ENCODE data around the gene TTC29. TPM values are rescaled to one million over a fixed set of nuclear protein-coding genes. Genes with fewer than 3 reads are reported as not detected.

The TTC29 gene
- total RNA-seq, 1 experiment from 2014 or later: not detected

DNA sequence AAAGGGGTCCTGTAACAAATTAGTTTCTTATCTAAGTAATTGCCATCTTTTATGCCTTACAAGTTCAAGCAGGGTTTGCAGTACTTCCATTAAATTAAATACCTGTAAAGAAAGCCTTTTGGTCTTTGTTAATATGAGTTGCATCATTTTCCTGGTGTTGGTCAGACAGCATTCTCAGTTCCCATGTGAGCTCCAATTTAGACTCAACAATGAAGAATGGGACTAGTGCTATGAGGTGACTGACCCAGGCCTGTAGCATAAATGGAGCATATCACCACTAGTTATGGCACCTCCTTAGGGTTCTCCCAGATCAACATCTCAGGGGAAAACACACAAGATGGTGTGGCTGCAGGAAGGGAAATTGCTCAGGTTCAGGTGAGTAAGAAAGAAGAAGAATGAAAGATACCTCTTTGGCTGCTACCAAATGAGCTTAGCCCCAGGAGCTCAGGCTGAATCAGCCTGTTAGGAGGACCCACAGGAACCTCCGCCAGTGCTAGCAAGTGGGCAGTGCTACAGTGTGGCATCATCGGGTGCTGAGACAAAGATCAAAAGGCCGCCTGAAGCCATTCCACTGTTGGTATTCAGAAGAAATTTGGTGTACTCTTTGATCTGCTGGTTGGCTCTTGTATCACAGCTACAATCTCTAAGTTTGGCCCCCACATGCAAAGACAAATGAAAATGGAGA lies 1.8 kb downstream of the TTC29 start:
- Histone ChIP-seq H3K36me3 (no peaks in the 10 kb centered on the region), H3K4me1 (replicated peaks) (peaks cover 7% of the 10 kb centered on the region), H3K4me3 (no peak overlapping the region), H3K27ac (no peak overlapping the region), H3K9me3 (replicated peaks) (no peaks in the 10 kb centered on the region), H3K27me3 (replicated peaks) (peaks cover 6% of the 10 kb centered on the region)
- DNase-seq (ENCODE audit: low read depth in 1 of 2, low spot score in 2 of 2): no peak

DNA sequence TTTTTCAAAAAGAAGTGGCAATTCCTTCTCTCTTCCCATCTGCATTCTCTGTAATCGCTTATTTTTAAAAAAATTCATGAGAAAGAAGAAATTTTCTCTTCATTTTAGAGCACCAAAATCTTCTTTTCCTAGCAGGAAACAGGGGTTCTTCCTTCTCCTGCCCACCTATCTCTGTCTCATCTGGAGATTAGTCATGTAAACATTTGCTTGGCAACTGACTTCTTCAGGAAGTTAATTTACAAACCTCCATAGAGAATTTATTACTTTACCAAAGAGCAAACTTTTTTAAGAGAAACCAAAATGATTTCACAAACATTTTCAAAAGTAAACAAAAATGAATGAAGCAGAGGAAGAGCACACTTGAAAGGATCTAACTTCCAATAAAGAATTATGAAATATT lies 13.5 kb downstream of the TTC29 start:
- Histone ChIP-seq H3K4me1 (replicated peaks) (no peaks in the 10 kb centered on the region), H3K27me3 (replicated peaks) (no peaks in the 10 kb centered on the region), H3K27ac (no peak overlapping the region), H3K4me3 (no peak overlapping the region), H3K36me3 (no peaks in the 10 kb centered on the region), H3K9me3 (replicated peaks) (no peaks in the 10 kb centered on the region)
- DNase-seq (ENCODE audit: low read depth in 1 of 2, low spot score in 2 of 2): no peak

DNA sequence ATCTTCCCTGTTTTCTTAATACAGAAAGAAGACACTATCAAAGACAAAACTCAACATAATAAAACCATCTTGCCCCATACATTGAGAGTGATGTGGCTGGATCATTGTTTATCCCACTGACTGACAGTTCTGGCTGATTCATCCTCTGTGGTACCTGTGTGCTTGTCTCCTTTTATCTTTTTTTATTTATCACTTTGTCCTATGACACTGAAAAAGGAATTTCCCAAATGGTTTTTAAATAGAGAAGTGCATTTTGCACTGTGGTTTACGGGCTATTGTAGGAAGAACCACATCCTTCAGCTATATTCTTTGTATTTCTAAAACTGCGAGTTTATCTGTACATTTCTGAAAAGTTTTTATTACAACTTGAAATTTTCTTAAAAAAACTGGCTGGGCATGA lies 15.0 kb downstream of the TTC29 start:
- DNase-seq (ENCODE audit: low read depth in 1 of 2, low spot score in 2 of 2): no peak
- Histone ChIP-seq H3K4me3 (no peak overlapping the region), H3K9me3 (replicated peaks) (no peaks in the 10 kb centered on the region), H3K4me1 (replicated peaks) (no peaks in the 10 kb centered on the region), H3K27me3 (replicated peaks) (no peaks in the 10 kb centered on the region), H3K36me3 (no peaks in the 10 kb centered on the region), H3K27ac (no peak overlapping the region)

DNA sequence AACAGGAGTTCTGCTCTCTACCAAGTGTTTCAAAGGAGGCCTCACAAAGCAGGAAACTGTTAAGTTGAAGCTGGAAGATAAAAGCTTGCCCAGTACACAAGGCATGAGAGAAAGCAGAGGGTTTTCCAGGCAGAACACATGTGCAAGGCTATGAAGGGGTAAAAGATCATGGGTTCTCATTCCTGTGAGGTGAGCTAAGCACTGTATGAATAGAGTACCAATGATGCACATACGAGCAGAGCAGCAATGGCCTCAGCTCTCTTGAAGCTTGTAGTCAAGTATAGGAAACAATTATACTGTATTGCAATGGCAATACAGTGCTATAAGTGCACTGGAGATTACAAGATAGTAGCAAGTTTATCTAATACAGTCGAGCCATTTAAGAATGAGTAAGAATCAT lies 18.0 kb downstream of the TTC29 start:
- H3K9me3 ChIP-seq (replicated peaks): no peaks in the 10 kb centered on the region
- H3K4me3 ChIP-seq: no peak overlapping the region
- H3K36me3 ChIP-seq: no peaks in the 10 kb centered on the region
- DNase-seq (ENCODE audit: low read depth in 1 of 2, low spot score in 2 of 2): no peak
- peaks cover 7% of the 10 kb centered on the region for H3K27me3 ChIP-seq (replicated peaks)
- H3K27ac ChIP-seq: no peak overlapping the region
- H3K4me1 ChIP-seq (replicated peaks): no peaks in the 10 kb centered on the region

DNA sequence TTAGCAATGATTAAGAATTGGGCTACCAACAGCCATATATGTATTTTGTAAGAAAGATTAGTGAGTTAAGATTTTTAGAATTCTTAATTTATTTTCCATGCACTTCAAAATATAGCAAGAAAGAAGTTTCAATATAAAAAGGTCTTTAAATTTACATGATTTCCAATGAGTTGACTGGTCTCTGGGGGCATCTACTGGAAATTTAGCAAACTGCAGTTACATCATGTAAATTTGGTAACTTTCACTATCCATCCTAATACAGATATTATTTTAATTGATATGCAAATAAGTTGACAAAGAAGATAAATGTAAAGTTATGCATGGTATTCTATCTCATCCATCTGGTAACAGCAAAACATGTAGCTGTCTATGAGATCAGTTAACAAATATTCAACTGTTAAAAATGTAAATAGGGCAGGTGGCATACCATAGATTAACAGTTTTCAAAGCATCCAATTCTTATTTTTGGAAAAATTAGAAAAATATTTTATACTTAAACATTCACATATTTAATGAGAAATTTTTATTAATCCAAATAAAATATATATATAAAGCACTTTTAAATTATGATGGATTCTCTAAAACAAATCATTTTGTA lies 29.1 kb downstream of the TTC29 start:
- Histone ChIP-seq H3K4me3 (no peak overlapping the region), H3K27me3 (replicated peaks) (peaks cover 2% of the 10 kb centered on the region; the same call in 1 of the 2 replicates), H3K4me1 (replicated peaks) (no peaks in the 10 kb centered on the region), H3K27ac (no peak overlapping the region), H3K36me3 (no peaks in the 10 kb centered on the region), H3K9me3 (replicated peaks) (no peaks in the 10 kb centered on the region)
- DNase-seq (ENCODE audit: low read depth in 1 of 2, low spot score in 2 of 2): peak in 1 of 2 experiments; percentile 12

DNA sequence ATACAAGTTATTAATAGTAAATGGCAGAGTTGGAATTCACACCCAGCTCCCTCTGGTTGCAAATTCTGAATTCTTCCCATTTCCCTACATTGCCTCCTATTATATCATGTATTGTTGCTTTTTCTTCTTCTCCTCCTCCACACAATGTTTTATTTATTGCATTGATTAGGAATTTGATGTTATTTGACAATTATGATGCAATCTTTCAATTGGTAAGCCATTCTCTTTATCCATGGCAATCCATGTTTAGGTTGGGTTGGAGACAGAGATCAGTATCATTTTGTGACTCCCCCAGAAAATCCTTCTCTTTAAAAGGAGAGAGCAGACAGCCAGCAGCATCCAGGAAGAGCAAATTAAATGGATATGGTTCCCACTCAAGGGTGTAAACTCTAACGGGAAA lies 30.5 kb downstream of the TTC29 start:
- Histone ChIP-seq H3K9me3 (replicated peaks) (no peaks in the 10 kb centered on the region), H3K4me3 (no peak overlapping the region), H3K36me3 (no peaks in the 10 kb centered on the region), H3K27me3 (replicated peaks) (peaks cover 2% of the 10 kb centered on the region; the same call in 1 of the 2 replicates), H3K4me1 (replicated peaks) (no peaks in the 10 kb centered on the region), H3K27ac (no peak overlapping the region)
- no peak for DNase-seq (ENCODE audit: low read depth in 1 of 2, low spot score in 2 of 2)

DNA sequence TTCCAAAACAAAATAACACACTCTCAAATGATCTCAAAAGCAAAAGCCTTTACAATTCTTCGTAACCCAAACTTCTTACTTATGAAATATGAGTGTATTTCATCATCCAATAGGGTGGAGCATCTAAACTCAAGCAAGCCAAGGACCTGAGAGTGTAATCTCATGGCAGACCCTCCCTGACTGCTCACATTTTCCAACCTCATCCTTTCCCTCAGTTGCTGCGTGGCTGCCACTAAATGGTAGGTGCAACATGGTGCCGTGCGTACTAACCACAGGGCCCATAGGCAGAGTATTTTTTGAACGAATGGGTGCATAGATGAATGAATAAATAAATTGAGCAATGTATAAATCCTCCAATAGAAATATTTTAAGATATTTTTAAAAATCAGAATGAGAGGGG lies 45.4 kb downstream of the TTC29 start:
- no peaks in the 10 kb centered on the region for H3K36me3 ChIP-seq
- H3K27ac ChIP-seq: no peak overlapping the region
- H3K9me3 ChIP-seq (replicated peaks): no peaks in the 10 kb centered on the region
- DNase-seq (ENCODE audit: low read depth in 1 of 2, low spot score in 2 of 2): no peak
- no peaks in the 10 kb centered on the region for H3K4me1 ChIP-seq (replicated peaks)
- H3K27me3 ChIP-seq (replicated peaks): peaks cover 3% of the 10 kb centered on the region; the same call in 1 of the 2 replicates
- no peak overlapping the region for H3K4me3 ChIP-seq

DNA sequence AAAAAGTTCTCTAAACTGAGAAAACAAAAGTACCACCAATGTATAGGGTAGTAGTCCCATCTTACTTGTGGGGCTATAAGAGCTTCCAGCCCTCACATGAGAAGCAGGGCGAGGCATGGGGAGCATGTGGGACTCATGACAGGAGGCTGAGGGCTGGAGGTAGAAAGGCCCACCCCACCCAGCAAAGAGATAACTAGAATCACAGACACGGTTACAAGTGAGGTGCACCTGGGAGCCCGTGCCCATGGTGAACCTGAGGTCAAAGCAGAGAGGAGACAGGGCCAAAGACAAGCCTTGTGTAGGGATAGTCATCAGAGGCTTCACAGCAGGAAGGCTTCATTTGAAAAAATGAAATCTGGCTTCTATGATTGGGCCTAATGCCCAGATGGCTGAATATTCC lies 55.4 kb downstream of the TTC29 start:
- Histone ChIP-seq H3K36me3 (no peaks in the 10 kb centered on the region), H3K27ac (no peak overlapping the region), H3K4me3 (no peak overlapping the region), H3K27me3 (replicated peaks) (no peaks in the 10 kb centered on the region), H3K9me3 (replicated peaks) (no peaks in the 10 kb centered on the region), H3K4me1 (replicated peaks) (no peaks in the 10 kb centered on the region)
- no peak for DNase-seq (ENCODE audit: low read depth in 1 of 2, low spot score in 2 of 2)

DNA sequence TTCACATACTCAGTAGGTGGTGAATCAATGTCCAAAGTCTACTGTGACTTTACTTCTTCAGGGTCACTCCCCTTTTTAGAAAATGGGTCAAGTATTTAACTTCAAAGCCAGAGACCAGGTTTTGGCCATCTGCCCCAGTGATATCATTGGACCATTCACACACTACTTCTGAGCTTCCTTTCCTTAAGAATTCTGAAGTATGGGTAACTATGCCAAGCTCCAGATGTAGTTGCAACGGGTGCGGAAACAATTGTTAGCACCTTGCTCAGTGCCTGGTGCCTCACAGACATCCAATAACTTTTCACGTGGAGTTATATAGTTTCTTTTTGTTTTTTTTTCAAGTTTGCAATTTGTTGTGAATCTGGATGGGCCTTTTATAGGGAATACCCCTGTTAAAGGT lies 62.6 kb downstream of the TTC29 start:
- DNase-seq (ENCODE audit: low read depth in 1 of 2, low spot score in 2 of 2): no peak
- H3K9me3 ChIP-seq (replicated peaks): no peaks in the 10 kb centered on the region
- no peaks in the 10 kb centered on the region for H3K4me1 ChIP-seq (replicated peaks)

DNA sequence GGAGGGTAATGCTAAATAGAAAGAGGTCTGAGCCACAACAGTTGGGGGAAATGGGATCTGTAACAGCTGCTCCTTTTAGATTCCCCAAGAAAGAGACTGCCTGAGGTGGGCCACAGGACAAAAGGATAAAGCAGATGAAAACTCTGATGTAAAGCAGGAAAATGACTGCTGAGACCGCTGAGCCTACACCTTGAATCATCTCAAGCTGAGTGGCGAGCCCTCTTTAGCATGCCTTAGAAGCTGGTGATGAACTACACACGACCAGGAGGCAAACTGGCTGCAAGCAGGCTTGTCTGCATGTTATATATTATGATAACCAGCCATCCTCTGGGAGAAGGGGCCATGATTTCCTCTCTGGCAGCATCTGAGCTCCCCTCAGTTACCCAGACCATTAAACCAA lies 88.4 kb downstream of the TTC29 start:
- no peaks in the 10 kb centered on the region for H3K4me1 ChIP-seq (replicated peaks)
- 0 out of 2 replicates have a peak, but pooled peaks cover 7% of the 10 kb centered on the region for H3K27me3 ChIP-seq (replicated peaks)
- no peaks in the 10 kb centered on the region for H3K36me3 ChIP-seq
- no peak overlapping the region for H3K4me3 ChIP-seq
- no peak overlapping the region for H3K27ac ChIP-seq
- no peaks in the 10 kb centered on the region for H3K9me3 ChIP-seq (replicated peaks)
- no peak for DNase-seq (ENCODE audit: low read depth in 1 of 2, low spot score in 2 of 2)

More for the DNA sequence above, 62.6 kb downstream of the TTC29 start:
- H3K36me3 ChIP-seq: no peaks in the 10 kb centered on the region
- H3K27ac ChIP-seq: no peak overlapping the region
- no peak overlapping the region for H3K4me3 ChIP-seq
- H3K27me3 ChIP-seq (replicated peaks): peaks cover 5% of the 10 kb centered on the region; the same call in 1 of the 2 replicates

DNA sequence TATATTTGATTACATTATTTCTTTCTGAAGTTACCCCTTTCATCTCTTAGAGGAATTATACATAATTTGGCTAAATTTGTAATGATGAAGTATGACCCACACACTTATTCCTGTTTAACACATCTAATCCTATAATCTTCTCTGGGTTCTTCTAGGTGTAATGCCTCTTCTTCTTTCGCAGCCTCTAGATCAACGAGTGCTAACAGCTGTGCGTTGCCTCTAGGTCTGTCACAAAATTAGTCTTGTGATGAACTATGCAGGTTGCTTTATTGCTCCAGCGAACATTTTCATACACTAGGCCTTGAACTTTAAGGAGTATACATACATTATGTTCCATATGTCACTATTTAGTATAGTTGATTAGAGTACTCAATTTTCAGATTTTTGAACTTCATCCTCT lies 89.9 kb downstream of the TTC29 start:
- Histone ChIP-seq H3K27ac (no peak overlapping the region), H3K4me3 (no peak overlapping the region), H3K36me3 (no peaks in the 10 kb centered on the region), H3K9me3 (replicated peaks) (no peaks in the 10 kb centered on the region), H3K27me3 (replicated peaks) (0 out of 2 replicates have a peak, but pooled peaks cover 7% of the 10 kb centered on the region), H3K4me1 (replicated peaks) (no peaks in the 10 kb centered on the region)
- DNase-seq (ENCODE audit: low read depth in 1 of 2, low spot score in 2 of 2): no peak

DNA sequence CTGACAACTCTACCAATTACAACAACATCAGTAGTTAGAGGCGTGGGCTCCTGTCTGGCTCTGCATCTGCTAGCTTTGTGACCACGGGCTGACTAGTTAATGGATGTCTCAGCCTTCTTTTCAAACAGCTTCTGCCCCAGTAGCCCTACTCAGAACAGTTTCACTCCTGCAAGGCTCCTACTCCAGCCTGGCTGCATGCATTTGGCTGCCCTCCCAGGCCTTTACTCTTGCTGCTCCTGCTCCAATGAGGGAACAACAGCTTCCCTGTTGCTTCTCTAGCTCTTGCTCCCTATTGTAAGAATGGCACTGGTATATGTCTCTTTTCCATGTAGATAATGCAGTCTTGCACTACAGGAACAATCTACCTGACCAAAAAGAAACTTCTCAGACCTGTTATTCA lies 93.3 kb downstream of the TTC29 start:
- H3K9me3 ChIP-seq (replicated peaks): no peaks in the 10 kb centered on the region
- no peaks in the 10 kb centered on the region for H3K36me3 ChIP-seq
- H3K27me3 ChIP-seq (replicated peaks): 0 out of 2 replicates have a peak, but pooled peaks cover 6% of the 10 kb centered on the region
- H3K4me3 ChIP-seq: no peak overlapping the region
- DNase-seq (ENCODE audit: low read depth in 1 of 2, low spot score in 2 of 2): no peak
- no peak overlapping the region for H3K27ac ChIP-seq
- H3K4me1 ChIP-seq (replicated peaks): no peaks in the 10 kb centered on the region

DNA sequence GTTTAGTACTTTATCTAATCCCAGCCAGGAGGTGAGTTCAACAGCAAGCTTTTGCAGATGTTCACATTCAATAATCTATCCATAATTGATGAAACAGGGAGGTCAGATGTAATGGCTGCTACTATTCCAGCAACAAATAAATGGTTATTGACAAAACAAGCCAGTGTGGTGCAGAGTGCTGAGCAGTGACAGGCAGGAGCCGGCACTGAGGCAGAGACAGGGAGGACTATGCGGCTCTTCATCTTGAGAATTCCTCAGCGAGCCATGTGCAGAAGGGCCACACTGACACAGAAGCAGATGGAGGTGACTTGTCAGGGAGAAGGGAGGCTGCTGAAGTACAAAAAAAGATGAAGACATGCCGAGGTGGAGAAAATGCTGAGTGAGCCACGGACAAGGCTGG lies 98.3 kb downstream of the TTC29 start:
- Histone ChIP-seq H3K4me3 (no peak overlapping the region), H3K27ac (no peak overlapping the region), H3K36me3 (no peaks in the 10 kb centered on the region), H3K27me3 (replicated peaks) (peaks cover 3% of the 10 kb centered on the region), H3K9me3 (replicated peaks) (no peaks in the 10 kb centered on the region), H3K4me1 (replicated peaks) (no peaks in the 10 kb centered on the region)
- DNase-seq (ENCODE audit: low read depth in 1 of 2, low spot score in 2 of 2): no peak

DNA sequence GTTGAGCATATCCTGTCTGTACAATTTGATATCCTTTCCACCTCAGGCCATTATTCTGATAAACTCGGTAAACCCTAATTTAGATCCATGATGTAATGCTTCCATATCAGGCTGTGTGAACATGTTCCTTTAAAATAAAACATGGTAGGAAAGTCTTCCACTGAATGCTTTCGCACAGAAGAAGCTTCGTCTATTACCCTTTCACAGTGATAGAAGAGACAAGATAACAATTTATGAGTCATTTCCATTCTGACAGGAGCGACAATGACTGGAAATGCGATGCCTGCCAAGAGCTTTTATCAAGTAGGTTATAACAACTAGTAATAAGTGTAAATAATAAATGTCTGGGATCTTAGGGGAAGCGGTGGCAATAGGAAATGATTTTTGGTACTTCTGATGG lies 98.8 kb downstream of the TTC29 start:
- Histone ChIP-seq H3K36me3 (no peaks in the 10 kb centered on the region), H3K9me3 (replicated peaks) (no peaks in the 10 kb centered on the region), H3K4me3 (no peak overlapping the region), H3K27ac (no peak overlapping the region), H3K4me1 (replicated peaks) (no peaks in the 10 kb centered on the region), H3K27me3 (replicated peaks) (peaks cover 3% of the 10 kb centered on the region)
- DNase-seq (ENCODE audit: low read depth in 1 of 2, low spot score in 2 of 2): no peak

Measured in SJSA1 (cell line).